HG03103 (cell line): ENCODE data around the gene SPATA32.
A peak's percentile ranks its signal among the peaks of the same experiment; 100 is the strongest.
"Not testable (repeated sequence)": the region's sequence is repeated elsewhere in the genome, so short reads cannot be mapped to it uniquely, and the experiment has no call there.

Experiments
- ATAC-seq: cut with Tn5 transposase; IDR thresholded peaks from one replicate; pipeline ENCODE4 v1.9.1; 2021; ENCODE audit warnings: low read depth; ENCODE audit not compliant: unreplicated experiment

The SPATA32 gene, protein sequence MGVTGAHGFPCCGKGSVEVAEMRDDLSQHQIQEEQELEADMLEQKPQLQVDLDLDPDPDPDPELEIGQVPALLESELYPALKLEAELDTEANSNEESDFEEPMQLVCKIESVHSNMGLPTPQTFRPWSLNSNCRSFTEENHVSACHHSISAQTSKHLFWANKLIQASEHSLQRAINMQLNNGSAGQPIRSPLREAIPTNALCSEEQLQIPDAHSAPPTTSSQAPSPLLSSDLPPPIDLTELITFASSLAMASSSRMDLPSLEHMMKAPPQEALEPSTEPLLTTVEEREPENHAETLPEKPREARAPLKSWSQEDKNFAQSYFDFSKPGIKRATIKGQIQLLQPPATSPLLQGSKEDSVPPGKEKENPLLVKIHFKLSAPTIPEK

GRCh38 chr17:45261577-45262515 is at the start of gene SPATA32:
Gene SPATA32, minus strand, starts transcription at chr17:45262094. Its CDS starts 78 bp downstream, at chr17:45262016.
- peak; percentile 55 for ATAC-seq

DNA sequence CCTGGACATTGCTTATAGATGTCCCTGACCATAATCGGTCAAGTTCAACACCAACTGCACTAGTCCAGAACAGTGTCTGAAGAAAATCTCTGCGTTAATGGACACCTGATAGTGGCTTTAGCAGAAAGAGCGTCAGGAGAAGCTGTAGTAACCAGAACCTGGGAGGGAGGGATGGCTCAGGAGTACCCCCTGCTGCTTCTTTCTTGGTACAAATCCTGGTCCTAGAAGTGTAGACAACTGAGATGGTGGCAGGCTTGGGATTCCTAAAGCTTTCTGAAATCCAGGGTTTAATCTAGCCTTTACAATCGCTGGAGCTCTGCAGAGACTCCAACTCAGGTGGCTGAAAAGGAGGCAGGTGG is 49.5 kb upstream of the SPATA32 start:
- ATAC-seq: no peak

GRCh38 chr17:45310380-45311324 is 48.8 kb upstream of the SPATA32 start:
- no peak for ATAC-seq

GRCh38 chr17:45309400-45309799 is 47.5 kb upstream of the SPATA32 start:
- ATAC-seq: no peak

GRCh38 chr17:45308840-45309239 is 46.9 kb upstream of the SPATA32 start:
- ATAC-seq: no peak

DNA sequence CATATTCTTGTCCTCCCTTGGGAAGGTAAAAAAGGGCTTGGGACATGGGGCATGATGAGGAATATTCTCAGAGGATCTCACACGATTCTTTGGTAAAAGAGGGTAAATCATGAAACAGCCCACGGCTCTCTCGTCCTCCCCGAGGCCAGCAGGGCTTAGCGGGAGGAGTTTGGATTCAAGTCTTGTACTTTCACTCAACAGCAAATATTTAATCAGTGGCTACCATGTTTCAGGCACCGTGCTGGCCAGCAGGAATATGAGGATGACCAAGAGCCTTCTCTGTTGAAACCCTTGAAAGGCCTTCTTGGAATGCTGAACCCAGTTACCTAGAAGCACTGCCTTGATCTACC is 46.1 kb upstream of the SPATA32 start:
- ATAC-seq: no peak

DNA sequence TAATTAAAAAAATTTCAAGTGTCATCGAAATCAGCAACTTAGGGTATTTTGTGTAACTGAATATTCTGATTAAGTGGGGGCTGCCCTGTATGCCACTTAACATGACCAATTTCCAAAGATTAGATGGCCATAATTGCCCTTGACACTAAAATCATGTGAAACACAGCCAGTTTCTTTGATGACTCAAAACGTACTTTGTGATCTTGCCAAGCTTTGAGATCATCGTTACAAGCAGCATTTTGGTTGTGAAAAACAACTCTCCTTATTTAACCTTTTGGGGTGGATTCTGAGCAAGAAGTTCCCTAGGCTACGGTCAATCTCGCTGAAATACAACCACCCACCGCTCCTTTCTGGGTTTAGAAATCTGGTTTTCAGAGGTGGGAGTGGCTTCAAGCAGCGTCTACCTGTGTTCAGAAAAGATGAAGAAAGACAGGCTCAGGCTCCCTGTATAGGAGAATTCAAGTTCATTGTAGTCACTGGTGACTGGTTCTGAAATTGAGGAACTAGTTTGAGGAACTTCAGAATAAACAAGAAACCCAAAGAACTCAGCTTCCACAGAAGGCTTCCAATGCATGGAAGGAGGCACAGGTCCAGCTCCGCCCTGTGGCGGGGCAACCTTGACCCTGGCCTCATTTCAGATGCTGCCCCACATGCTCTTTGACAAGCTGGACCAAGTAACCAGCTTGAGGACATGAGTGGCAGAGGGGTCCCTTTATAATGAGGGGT is 45.6 kb upstream of the SPATA32 start:
- ATAC-seq: no peak

DNA sequence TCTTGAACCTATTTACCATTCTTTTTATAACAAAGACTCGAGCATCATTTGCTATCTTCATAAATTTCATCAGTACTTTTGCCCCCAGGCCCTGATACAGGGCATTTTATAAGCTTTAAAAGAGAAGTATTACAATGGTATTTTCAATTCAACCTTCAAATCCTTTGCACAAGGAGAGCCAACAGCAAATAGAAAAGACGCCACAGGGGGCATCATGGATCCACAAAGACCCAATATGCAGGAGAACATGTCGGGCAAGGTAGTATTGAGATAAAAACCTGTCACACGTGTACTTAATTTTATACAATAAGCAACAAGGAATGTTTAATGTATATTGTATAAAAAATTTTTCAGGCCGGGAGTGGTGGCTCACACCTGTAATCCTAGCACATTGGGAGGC is 44.7 kb upstream of the SPATA32 start:
- ATAC-seq: no peak

DNA sequence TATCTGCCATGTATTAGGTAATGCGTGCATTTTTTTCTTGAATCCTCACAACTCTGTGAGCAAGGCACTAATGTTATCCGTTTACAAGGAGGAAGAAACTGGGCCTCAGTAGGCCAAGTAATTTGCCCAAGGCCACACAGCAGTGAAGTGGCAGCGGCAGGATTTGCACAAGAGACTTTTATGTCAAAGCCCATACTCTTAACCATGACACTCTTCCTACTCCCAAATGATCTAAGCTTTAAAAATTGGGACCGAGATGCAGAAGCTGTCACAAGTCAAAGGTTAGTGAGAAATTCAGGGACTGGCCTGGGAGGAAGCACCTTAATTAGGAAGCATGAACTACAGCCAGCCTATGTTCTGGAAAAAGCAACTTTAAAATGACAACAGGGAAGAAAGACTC is 44.2 kb upstream of the SPATA32 start:
- no peak for ATAC-seq

DNA sequence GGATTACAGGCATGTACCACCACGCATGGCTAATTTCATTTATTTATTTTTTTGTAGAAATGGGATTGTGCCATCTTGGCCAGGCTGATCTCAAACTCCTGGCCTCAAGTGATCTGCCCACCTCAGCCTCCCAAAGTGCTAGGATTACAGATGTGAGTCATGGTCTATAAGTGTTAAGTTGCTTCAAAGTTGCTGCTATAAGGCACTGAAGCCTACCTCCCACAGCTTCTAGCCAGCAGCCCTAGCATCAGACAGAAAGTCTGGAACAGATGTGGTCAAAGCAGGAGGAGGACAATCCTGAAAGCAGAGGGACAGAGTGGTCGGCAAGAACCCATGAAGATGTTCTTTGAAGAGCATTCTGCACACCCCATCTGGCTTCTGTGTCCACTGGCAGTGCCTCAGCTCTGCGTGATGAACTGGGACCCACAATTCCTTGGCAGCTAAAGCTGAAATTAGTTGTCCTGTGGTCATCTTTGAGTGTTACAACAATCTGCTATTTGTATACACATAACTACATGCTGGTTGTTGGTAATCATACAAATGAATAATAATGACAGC is 43.7 kb upstream of the SPATA32 start:
- no peak for ATAC-seq

GRCh38 chr17:45302649-45303173 is 40.8 kb upstream of the SPATA32 start:
- ATAC-seq: no peak

- ATAC-seq: not testable (repeated sequence)
These were observed 40.3 kb upstream of the SPATA32 start for GRCh38 chr17:45302220-45302619.

- no peak for ATAC-seq
These were observed 39.8 kb upstream of the SPATA32 start for GRCh38 chr17:45301674-45302073.

- ATAC-seq: no peak
These were observed 38.3 kb upstream of the SPATA32 start for GRCh38 chr17:45300060-45300751.

DNA sequence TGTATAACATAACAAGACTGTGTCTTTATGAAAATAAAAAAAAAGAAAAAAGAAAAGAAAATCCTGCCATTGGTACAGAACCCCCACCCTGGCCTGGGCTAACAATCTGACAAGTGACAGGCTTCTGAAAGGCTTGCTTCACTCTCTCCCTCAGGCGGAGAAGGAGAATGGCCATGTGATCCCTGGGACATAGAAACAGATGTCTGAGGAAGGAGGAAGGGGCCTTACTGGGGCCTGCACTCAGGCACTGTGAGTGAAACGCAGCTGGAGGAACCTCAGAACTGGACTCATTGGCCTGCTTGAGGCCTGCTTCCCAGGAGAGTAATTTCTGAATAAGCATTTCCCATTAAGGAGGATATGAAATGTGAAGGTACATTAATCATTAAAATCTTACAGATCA is 37.5 kb upstream of the SPATA32 start:
- ATAC-seq: no peak

- ATAC-seq: no peak
These were observed 36.8 kb upstream of the SPATA32 start for GRCh38 chr17:45298546-45299285.

DNA sequence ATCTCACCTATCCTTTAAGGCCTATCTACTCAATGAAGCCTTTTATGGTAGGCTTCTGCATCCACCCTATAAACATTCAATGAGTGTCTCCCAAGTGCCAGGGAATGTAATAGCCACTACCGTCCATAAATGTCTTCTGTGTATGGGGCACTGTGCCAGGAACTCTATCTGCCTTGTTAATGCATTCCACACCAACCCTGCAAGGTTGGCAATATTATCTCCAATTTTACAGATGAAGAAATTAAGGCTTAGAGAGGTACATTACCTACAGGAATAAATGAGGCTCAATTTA is 34.9 kb upstream of the SPATA32 start:
- no peak for ATAC-seq
